ENCODE measurements around the gene SHOC2.

Gene SHOC2

DNA sequence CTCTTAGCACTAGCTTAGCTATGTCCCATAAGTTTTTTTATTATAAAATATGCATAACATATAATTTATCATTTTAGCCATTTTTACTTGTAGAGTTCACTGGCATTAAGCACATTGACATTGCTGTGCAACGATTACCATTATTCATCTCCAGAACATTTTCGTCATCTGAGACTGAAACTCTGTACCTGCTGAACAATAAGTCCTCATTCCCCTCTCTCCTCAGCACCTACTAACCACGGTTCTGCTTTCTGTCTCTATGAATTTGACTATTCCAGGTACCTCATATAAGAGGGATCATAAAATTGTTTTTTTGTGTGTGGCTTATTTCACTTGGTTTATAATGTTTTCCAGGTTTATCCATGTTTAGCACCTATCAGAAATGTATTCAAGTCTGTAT, 64.1 kb downstream of the SHOC2 start:
- DNase-seq (ENCODE audit: low spot score), result no peak

DNA sequence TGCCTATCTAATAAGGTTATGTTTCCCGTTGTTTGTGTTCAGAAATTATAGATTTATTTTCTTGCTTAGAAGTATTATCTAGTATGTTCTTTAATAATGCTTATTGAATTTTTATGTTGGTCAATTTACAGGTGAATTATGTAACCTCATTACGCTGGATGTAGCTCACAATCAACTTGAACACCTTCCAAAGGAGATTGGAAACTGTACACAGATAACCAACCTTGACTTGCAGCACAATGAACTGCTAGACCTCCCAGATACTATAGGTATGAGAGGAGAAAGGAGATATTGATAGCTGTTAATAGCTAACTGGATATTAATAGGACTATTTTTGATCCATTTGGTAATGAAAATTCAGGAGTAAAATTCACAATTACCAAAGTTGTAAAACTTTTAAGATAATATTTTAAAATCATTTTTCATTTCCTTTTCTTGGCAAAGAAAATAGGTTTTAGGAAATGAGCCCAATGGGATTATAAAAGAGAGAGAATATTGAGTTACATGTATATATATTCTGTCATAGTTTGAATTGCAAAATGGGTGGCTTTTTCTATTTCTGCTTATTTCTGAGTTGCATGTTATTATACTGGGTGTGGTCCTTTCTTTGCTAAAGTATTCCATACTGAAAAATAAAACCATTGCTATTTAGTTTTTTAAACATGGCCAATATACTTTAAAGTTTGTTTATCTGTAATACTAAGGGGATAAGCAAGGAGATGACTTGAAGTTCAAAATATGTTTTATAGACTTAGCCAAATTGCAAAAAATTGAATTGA, 66.3 kb downstream of the SHOC2 start:
- no peak for DNase-seq (ENCODE audit: low spot score)

DNA sequence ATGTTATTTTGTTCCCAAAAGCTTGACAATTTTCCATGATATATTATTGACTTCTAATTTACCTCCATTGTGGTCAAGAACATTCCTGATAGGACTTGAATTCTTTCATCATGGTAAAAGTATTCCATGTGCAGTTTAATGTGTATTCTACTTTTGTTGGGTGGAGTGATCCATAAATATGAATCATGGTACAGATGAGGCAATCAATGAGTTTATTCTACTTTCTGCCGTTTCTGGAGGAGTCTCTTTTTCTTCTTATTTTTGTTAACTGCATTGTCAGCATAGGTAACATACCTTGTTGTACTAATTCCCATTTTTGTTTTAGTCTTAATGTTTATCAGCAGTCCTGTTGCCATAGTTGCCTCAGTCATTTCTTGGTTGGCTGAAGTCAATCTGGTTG, 69.6 kb downstream of the SHOC2 start:
- no peak for DNase-seq (ENCODE audit: low spot score)

DNA sequence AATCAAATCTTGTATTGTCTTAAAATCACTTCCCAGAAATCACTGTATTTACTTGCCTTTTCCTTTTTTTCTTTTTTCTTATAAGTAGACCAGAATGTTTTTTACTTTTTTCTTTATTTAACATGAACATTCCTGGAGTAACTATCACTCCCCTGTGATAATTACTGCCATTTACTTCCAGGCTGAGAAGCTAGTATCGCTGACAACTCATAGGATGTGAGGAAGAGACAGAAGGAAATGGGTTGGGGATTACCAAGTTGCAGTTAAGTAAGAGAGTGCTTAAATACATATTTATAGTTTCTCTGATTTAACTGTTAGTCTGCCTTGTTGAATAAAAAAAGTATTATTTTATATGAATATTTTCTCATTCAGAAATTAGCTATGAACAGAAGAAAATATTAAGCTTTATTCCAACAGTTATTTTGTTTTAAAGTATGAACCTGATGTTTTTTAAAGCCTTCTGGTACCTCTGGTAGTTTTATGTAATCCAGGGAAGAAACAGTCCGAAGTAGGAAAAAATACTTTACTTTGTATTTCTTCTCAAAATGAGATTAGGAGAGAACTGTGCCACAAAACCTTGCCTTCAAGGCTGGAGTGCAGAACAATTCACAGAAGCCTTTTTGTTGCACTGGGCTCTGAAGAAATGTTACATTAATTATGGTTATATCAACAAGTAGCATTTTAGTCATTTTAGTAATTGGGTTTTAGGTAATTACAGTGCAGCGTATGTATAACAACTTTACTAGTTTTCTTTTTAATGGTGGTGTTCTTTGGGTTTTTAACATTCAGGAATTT, 72.8 kb downstream of the SHOC2 start:
- no peak for DNase-seq (ENCODE audit: low spot score)

DNA sequence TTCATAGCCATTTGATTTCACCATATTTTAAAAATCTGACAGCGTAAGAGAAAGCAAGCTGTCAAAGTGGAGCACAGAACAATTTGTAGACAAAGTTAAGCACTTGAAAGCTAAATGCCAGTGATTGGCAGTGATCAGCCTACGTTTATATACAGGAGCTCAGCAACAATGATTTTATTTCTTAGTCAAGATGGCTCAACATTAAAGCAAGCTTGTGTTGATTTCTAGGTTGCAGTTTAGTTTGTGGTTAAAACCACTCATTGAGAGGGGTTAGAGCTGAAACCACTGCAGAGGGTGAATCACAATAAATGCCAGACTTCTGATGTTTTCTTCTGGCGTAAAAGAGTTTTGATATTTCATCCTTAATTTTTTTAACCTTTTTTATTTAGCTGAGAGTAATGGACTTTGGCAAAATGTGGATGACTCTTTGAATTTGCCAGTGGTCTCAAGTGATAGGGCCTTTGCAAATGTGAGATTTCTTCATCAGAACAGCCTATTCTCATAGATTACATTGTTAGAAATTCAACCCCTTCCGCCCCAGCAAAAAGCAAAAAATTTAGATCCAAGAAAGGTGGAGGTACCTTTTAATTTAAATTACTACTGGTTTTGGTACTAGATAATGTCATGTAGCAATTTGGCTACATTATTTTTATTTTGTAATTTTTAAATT, 73.8 kb downstream of the SHOC2 start:
- no peak for DNase-seq (ENCODE audit: low spot score)

DNA sequence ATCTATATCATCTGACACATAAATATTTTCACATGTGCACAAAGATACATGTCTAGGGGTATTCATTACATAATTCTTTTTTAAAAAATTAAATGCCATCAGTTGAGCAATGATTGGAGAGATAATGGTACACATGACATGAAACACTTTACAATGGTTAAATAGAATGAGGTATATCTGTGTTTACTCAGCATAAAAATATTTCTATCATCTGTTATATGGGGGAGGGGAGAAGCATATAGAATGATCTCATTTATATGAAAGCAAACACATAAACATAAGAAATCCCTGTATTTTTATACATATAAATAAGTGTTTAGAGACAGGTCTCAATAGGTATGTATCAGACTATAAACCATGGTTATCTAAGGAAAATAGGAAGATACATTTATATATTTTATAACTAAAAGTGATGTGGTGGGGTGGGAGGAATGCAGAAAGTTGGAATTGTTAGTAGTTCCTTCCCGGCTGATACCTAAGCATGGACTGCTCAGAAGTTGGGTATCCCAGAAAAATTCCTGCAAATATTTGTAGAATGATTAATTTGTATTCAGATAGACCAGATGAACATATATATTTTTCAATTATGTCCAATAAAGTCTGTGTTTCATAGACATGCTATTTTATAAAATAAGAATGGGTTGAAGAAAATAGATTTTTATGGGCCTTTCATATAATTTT, 75.1 kb downstream of the SHOC2 start:
- no peak for DNase-seq (ENCODE audit: low spot score)

DNA sequence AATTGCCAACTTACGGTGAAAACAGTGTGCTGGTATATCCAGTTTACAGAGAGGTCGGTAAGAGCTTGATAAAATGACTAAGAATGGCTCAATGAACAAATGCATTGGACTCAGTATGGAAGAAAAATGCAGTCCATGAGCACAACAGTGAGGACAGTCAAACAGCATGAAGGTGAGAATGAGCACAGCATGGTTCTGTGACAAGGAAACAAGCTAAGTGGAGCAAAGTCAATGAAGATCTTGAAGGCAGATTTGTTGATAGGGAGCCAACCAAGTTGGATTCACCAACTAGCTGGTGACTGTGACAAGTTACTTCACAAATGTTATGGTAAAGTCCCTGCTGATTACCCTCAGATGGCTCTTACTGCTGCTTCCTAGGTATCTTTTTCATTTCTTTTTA, 75.9 kb downstream of the SHOC2 start:
- DNase-seq (ENCODE audit: low spot score), result no peak

DNA sequence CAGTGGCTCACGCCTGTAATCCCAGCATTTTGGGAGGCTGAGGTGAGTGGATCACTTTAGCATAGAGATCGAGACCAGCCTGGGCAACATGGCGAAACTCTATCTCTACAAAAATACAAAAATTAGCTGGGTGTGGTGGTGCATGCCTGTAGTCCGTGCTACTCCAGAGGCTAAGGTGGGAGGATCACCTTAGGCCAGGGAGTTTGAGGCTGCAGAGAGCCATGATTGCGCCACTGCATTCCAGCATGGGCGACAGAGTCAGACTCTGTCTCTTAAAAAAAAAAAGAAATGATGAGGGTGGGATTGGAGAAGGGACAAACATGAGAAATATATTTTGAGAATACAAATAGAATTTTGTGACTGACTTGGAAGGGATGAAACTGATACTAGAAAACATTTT, 76.9 kb downstream of the SHOC2 start:
- DNase-seq (ENCODE audit: low spot score), result no peak

DNA sequence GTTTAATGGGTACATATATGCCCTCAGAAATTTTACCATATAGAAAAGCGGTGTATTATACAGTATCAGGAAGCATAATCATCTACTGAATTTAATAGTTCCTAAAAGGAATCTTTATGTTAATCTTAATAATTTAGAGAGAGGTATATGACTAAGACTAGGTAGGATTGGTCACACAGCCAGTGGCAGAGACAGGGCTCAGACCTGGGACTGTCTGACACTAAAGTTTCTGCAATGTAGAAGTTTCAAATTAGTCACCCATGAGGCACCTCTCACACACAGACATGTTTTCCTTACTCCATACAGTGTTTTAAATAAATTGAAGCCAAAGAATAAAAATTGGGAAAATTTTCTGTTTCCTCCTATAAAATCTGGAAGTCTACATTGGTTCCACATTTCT, 84.6 kb downstream of the SHOC2 start:
- DNase-seq (ENCODE audit: low spot score), result no peak

DNA sequence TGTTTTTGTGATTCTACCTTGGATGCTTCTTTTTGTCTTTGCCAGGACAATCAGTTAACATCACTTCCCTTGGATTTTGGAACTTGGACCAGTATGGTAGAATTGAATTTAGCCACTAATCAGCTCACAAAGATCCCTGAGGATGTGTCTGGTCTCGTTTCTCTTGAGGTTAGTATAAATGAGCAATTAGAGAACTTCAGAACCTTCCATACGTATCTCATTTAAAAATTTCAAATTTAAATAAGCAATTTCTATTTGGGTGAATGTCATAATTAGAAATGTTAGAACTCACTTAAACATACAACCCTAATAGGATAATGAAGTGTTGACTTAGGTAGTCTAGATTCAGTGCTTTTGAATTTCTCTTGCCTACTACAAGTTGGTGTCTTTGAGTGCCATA, 88.1 kb downstream of the SHOC2 start:
- no peak for DNase-seq (ENCODE audit: low spot score)

DNA sequence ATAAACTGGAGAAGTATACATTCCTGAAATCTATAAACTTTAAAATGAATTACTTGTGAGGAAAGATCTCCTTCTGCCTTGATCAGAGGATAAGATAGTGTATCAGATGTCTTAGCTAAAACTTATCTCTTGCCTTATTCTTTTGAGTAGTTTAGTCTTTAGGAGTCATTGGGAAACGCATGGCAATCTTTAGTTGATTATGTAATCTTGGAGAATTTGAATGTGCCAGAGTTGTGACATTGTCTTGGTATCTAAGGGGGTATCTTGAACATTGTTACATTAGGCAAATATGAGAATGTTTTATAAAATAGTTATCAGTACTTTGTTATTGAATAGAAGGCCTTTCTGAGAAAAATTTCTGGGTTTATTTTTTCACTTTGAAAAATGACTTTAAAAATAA, 95.8 kb downstream of the SHOC2 start:
- no peak for DNase-seq (ENCODE audit: low spot score)

DNA sequence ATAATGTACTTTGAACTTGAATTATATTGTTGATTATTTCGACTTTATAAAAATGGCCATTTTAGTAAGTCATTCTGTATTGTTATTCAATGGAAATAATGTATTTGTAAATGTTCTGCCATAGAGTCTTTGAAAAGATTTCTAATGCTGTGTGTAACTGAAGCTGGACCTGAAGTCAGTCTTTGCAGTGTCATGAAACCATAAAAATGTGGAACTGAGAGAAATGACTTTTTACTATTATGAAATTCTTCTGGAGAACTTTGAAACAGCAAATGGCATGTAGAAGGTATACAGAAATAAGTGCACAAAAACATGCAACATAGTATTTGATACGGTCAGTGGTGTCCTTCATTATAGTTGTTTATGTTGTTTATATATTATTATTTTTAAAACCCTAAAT, 97.7 kb downstream of the SHOC2 start:
- no peak for DNase-seq (ENCODE audit: low spot score)

DNA sequence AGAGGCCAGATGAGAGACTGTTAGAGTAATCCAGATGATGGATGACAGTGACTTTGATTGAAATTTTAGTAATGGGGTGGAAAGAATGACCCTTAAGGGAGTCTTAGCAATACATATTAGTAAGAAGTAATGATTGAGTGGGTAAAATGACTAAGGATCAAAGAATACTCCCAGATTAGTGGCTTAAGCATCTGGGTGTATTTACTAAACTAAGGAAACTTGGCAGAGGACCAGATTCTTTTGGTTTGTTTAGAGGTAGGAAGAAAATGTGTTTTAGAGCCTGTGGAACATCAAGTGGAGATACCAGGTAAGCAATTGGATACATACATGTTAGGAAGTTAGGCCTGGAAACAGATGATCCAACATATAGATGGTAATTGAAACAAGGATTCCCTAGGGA, 98.6 kb downstream of the SHOC2 start:
- DNase-seq (ENCODE audit: low spot score), result no peak

DNA sequence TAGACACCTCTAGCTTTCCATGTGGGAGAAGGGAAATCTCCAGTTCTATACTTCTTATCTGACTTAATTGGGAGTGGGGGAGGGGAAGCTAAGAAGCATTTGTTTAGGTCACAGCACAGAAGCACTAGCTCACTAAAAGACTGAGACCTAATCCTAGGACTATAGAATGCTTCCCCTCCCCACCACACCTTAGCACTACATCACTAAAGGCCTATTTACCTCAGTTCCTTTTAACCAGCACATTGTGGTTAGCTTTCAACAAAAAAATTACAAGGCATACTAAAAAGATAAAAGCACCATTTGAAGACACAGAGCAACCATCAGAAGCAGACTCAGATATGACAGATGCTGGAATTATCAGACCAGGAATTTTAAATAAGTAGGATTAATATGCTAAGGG, 103.7 kb downstream of the SHOC2 start:
- DNase-seq (ENCODE audit: low spot score), result no peak

DNA sequence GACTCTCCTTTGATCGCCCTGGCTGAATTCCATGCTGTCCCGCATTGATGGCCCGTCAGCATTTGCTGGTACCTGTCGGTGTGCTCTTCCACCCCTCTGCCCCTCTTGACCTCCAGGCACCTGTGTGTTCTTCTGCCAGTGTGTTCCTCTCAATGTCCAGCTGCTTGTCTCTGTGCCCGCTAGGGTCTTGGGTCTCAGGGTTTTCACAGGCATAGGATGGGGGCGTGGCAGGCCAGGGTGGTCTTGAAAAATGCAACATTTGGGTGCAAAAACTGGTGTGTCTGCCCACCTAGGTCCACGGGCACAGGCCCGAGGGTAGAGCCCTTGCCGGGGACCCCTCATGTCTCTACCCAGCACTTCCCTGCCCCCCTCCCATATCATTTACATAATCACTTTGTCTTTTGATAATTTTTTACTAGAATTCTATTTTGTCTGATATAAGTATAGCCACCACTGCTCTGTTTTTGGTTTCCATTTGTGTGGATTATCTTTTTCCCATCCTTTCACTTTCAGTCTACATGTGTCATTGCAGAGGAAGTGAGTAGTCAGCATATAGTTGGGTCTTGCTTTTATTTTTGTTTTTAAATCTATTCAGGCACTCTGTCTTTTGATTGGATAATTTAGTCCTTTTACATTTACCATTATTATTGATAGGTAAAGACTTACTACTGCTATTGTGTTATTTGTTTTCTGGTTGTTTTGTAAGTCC, 110.8 kb downstream of the SHOC2 start:
- no peak for DNase-seq (ENCODE audit: low spot score)

DNA sequence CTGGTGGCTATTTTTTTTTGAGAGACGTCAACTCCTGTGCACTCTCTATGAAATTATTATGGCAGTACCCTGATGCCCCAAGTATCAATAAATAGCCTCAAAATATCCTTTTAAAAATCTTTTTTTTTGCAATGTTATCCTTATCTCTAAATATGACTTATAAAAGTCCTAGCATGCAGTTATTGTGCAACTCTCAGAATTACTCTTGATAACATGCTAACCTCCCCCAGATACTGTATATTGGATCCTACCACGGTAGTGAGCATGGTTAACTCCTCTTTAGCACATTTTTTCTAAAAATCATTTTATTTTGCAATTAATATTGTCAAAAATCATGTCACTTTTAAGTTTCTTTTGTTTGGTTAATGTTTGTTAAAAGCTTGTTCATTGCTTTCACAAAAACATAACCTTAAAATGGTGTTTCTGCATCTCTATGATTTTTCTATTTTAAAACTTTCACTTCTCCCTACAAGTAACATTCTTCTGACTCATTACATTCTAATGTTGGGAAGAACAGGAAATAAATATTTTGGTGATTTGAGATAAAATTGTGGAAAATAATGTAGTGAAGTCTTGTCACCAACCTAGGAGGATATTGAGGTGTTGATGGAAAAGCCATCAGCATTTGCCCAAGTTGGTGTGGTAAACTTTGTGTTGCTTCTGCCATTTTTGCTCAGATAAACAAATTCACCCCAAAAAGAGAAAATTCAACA, 115.3 kb downstream of the SHOC2 start:
- DNase-seq (ENCODE audit: low spot score), result no peak

DNA sequence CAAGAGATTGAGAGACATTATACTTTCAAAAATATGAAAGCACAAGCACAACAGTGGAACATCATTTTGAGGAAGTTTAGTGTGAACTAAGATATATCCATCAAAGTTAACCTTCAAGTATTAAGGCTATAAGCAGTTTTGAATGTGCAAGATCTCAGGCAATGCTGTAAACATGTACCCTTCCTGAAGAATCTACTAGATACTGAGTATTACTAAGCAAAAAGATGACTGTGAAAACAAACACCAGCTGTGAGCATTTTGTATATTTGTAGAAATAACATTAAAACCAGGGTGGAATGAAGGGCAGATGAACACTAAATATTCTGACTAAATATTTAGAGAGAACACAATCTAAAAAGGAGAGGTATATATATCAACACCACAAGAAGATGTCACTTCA, 116.1 kb downstream of the SHOC2 start:
- no peak for DNase-seq (ENCODE audit: low spot score)

DNA sequence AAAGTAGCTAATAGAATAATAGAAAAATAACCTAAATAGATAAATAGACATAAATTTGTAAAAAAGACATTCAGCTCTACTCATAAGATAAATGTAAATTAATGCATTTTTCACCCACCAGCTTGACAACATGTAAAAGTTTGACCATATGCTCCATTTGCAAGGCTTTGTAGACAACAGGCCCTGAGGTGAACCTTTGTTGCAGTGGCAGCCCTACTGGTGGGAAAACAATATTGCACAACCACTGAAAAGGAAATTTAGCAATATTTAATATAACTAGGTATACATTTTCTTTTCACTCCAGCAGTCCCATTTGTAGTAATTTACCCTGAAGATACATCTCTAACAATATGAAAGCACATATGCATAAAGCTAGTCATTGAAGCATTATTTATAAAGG, 118.5 kb downstream of the SHOC2 start:
- DNase-seq (ENCODE audit: low spot score), result no peak

DNA sequence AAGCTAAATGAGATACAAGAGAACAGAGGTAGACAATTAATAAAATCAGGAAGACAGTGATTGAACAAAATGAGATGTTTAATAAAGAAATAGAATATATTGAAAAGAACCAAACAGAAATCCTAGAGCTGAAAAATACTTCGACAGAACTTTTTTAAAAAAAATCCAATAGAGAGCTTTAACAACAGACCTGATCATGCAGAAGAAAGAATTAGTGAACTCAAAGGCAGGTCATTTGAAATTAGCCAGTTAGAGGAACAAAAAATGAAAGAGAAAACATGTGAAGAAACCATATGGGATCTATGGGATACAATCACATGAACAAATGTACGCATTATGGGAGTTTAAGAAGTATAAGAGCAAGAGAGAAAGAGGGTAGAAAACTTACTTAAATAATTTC, 120.1 kb downstream of the SHOC2 start:
- no peak for DNase-seq (ENCODE audit: low spot score)

DNA sequence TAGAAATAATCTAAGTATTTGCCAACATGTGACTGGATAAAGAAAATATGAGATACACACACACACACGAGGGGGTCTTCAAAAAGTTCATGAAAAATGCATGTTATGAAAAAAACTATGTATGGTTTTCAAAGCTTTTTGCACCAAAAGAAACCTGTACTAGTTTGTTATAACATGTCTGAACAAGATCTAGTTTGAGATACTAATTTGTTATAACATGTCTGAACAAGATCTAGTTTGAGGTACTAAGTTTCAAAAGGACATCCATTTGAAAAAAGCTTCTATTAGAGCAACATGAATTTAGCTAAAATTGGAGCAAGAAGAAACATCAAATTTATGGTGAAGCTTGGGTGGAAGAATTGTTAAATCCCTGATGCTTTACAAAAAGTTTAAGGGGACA, 137.6 kb downstream of the SHOC2 start:
- DNase-seq (ENCODE audit: low spot score), result no peak
